DOHH2 (cell line): ENCODE measurements around the gene TRMT1L.

Experiments used
- CTCF ChIP-seq: fragments of 200-600 bp; sonication (generic); IDR thresholded peaks from one replicate; pipeline ENCODE4 v1.5.1; 2014; ENCODE audit warnings: antibody characterized with exemption, mild to moderate bottlenecking, low read depth, low read length; ENCODE audit not compliant: poor library complexity, severe bottlenecking
- EZH2phosphoT487 ChIP-seq: fragments of 200-600 bp; sonication (generic); IDR thresholded peaks from 2 replicates; pipeline ENCODE4 v1.6.1; 2017; ENCODE audit warnings: borderline replicate concordance, mild to moderate bottlenecking, antibody characterized with exemption, low read length, moderate library complexity, mixed read lengths

GRCh38 chr1:185069202-185069772 is 87.5 kb downstream of the TRMT1L start:
- TF ChIP-seq CTCF (no peak), EZH2phosphoT487 (no peak)
